HG03354 (cell line): ENCODE results near the gene OTULIN.
A peak's percentile ranks its signal among the peaks of the same experiment; 100 is the strongest.

Source experiments
- ATAC-seq: cut with Tn5 transposase; IDR thresholded peaks from one replicate; pipeline ENCODE4 v1.9.1; 2021; ENCODE audit warnings: mild to moderate bottlenecking; ENCODE audit not compliant: unreplicated experiment, poor library complexity, severe bottlenecking

The OTULIN gene

GRCh38 chr5:14714706-14715105 lies 50.2 kb downstream of the OTULIN start:
- ATAC-seq: no peak

- ATAC-seq: no peak
Observed at GRCh38 chr5:14715481-14715880, 51.0 kb downstream of the OTULIN start.

- ATAC-seq: no peak
Observed at GRCh38 chr5:14716755-14717752, 52.5 kb downstream of the OTULIN start.

DNA sequence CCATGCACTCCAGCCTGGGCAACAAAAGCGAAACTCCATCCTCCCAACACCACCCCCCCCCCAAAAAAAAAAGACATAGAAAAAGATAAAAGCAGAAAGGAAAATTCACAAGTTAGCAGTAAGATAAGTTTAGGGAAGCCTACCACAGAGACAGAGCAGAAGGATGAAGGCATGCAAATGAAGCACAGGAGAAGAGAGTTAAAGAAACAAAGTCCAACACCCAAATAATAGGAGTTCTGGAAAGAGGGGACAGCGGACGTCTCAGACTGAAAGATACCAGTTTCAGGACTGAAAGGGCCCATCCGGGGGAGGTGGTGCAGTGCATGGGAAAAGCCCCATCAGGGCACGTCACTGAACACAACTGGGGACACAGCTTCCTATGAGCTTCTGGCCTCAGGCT lies 54.3 kb downstream of the OTULIN start:
- ATAC-seq: no peak

GRCh38 chr5:14720236-14720923 lies 55.9 kb downstream of the OTULIN start:
- ATAC-seq: no peak

DNA sequence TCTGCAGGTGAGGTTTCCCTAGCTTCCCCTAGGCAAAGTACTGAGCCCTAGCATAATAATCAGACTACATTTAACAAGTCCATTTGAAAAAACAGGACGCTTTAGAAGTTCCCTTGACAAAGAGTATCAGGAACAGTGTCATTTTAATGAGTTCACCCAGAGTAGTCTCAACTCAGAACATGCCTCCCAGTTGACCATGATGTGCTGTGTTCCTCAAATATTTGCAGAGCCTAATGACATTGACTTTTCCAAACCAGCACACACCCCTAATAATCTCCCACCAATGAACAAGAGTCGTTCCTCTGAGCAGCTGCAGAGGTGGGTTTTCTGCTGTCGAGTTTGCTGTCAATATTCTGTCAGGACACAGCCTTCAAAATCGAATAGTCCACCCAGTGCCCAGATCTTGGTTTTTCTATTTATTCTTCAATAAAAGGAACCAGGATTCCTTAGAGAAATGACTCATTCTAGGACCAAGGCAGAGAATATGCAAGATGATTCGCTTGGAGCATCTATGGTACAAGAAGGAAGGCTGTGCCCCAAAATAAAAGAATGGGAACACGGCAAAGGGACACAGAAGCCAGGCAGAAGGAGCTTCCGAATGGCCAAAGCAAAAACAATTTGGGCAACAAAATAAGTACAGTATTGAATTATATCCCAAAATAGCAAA lies 57.6 kb downstream of the OTULIN start:
- no peak for ATAC-seq

DNA sequence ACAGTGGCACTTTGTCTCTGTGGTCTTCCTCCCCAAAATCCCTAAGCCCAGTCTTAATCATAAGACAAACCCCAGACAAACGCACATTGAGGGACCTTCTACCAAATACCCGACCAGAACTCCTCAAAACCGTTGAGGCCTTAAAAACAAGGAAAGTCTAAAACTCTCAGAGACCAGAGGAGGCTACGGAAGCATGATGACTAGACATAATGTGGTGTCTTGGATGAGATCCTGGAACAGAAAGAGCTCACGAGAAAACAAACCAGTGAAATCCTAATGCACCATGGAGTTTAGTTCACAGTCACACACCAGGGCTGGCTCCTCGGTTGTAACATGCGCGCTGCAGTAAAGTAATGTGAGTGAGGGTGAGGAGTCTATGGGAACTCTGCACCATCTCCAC lies 58.4 kb downstream of the OTULIN start:
- ATAC-seq: no peak

DNA sequence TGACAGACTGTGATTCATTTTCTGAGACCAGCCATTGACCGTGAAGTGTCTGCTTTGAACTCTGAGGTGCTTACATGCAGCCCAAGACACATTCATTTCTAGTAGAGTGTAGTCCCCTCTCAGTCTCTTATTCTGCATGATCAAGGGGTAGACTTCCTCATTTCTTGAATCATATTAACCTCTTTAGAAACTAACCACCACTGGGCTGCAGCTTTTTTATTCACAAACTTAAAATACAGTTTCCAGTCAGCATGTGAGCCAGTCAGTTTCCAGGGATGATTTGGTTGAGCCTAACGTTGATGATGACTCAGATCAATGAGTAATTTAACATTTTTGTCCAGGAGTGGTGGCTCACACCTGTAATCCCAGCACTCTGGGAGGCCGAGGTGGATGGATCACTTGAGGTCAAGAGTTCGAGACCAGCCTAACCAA lies 59.2 kb downstream of the OTULIN start:
- peak; percentile 39 for ATAC-seq

DNA sequence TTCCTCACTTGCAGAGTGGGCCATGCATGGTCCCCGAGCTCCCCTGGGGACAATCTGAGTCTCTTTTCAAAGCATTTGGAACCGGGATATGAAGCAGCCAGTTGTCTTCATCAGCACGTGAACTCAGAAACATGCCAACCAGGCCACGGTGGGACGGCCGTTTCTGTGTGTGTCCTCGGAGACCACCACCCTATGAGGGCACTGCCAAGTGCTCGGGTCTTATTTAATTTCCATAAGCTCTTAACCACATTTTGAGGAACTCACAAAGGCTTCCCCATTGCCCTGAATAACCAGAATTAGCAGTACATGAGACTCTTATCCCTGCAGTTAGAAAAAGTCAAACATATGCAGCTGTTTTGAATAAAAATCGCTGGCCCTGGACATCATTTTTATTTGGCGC lies 60.1 kb downstream of the OTULIN start:
- ATAC-seq: no peak

DNA sequence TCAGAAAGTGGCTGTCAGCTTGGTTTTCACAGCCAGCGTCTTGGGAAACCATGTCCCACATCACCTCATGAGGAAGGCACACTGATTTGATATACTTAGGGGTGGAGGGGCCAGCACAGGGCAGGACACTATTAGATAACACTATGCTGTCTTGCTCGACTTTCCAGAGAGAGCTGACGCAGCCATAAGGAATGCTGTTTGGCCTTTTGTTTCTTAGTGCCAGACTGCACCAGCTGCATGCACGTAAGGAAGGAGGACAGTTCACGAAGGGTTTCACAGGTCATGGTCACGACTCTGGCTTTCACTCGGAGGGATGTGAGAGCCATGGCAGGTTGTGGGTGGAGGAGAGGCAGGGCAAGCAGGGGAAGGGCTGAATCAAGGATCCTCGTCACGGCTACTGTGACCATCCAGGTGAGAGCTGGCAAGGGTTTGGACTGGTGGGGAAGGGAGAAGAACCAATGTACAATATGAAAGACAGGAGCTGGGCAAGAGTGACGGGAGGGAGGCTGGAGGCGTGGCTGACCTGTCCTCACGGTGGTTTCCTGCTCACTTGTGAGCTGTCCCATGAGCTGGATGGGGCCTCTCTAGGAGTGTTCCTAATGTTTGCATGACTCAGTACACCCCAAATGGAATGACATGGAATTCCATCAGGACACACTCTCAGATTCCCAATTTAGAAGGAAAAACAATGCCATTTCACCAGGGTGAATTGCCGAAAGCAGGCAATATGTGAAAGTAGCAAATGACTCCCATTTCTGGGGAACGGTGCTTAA lies 61.7 kb downstream of the OTULIN start:
- ATAC-seq: no peak

DNA sequence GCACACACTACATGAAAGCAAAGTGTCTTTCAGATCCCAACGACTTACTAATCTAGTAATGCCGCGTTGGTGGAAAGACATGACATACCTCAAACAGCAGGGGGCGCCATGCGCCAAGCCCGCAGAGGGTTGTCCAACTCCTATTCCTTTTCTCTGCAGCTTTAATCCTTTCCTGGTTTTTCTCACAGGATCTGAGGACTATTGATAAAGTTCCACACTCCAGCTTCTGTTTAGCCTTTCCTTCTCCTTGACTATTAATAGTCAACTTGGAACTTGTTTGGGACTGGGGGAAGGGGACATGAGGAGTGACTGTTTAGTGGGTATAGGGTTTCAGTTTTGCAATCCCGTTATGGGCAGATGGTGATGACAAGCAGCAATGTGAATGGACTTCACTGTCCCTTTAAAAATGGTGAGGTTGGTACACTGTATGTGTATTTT lies 62.9 kb downstream of the OTULIN start:
- peak; percentile 72 for ATAC-seq

GRCh38 chr5:14727928-14728458 lies 63.5 kb downstream of the OTULIN start:
- no peak for ATAC-seq

DNA sequence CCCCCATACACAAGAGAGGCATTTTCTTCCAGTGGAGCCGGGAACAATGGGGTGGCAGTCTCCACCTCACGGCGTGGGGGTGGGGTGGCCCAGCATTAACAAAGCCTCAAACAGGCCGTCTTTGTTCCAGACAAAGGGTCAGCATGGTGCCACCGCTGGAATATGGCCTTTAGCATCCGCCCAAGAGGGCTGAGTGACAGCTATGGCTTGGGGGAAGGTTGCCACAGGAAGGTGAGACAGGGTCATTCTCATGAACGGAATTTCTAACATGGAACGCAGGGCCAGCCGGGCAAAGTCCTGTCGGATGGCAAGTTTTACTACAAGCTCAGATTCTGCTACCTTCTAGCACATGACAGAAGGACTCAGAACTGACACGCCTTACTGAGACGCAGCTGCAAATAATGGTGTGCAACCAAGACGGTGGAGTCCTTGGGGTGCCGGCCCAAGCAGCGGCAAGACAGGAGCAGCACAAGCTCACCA lies 64.0 kb downstream of the OTULIN start:
- ATAC-seq: no peak

DNA sequence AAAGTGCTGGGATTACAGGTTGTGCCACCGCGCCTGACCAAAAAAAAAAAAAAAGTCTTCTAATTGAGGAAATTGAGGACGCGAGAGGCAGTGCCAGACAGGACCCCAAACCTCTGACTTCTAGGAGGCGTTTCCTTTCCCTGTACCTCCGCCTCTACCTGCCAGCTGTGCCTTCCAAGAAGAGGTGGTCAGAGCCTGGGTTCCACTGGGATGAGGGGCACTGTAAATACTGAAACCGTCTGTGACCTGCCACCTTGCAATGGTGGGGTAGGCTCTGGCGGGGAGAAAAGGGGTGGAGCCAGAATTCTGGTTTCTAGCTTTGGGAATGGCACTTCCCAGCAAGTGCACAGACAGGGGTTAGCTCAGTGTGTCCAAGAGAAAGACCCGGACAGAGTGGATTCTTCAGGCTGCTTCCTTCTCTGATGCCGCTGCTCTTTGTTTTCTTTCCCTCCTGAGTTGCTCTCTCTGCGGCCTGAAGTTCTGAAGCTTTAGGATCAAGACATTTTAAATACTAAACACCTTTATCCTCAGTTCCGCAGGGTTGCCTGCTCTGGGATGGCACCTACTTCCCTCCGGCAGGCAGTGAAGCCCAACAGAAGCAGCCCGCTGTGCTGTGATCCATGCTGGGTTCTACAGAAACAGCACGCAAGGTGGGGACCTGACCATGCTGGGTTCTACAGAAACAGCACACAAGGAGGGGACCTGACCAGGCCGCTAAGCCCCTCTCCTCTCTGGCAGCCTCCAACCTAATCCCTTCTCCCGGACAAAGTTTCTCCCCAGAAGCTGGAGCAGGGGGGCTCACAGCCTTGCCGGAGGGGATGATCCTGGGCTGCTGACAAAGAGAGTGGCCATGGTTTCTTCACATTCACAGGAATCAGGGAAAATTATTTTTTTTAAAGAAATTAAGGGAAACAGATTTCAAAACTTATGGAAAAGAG lies 65.2 kb downstream of the OTULIN start:
- no peak for ATAC-seq

DNA sequence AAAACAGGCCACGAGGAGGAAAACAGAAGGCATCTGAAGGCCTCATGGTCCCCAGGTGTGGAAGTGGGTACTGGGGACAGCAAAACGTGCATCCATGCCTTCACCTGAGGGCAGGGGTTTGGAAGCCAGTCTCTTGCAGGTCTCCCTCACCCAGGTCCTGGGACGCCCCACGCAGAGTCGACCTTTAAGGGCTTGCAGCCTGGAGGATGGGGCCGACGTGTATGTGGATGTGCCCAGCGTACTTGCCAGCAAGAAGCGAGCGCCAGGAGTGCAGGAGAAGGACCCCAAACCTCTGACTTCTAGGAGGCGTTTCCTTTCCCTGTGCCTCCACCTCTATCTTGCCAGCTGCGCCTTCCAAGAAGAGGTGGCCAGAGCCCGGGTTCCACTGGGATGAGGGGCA lies 65.9 kb downstream of the OTULIN start:
- no peak for ATAC-seq

- no peak for ATAC-seq
Observed at GRCh38 chr5:14730881-14731280, 66.4 kb downstream of the OTULIN start.

DNA sequence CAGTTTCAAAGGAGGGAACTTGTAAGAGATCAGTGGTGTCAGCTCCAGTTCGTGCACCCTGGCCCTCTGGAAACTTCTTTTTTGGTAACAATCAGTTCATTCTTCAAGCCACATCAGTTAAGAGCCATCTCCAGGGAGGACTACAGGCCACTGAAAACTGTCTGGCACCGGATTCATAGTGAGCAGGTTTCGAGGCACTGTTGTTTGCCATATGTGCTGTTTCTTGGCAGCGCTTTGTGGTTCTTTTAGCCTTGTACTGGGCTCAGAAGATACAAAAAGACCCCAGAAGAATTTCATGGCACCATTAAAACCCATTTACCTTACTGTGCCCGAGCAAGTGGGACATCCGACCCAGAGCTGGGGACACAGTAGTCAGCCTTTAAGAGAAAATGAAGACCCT lies 68.5 kb downstream of the OTULIN start:
- no peak for ATAC-seq

DNA sequence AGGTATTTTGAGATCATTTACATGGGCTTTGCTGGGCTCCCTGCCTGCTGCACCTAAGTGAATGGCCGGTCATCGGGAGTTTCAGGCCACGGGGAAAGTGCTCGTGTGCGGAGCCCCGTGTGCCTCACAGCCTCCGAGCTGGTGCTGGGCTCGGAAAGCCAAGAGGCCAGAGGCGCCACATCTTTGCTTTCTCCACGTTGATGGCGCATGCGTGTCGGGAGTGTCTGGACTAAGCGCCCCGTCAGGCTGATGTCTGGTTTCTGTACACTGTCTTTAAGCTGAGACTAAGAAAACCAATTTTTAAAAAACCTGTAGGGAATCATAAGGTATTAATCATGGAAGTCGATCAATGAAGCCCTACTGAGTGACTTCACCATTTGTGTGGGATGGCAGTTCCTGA lies 69.1 kb downstream of the OTULIN start:
- no peak for ATAC-seq
